Astrocyte (in vitro differentiated cells and primary cell): ENCODE data around the gene RPSA.
A peak's percentile ranks its signal among the peaks of the same experiment; 100 is the strongest.

Experiments used
- EZH2 ChIP-seq: IDR thresholded peaks from 2 replicates; pipeline ENCODE4 v1.6.1; 2012; ENCODE audit warnings: mild to moderate bottlenecking, low read length, inconsistent platforms; ENCODE audit not compliant: insufficient read depth
- TF ChIP-seq, protein P1 (sequence below): IDR thresholded peaks from 2 replicates; pipeline ENCODE4 v1.5.1; 2011; ENCODE audit warnings: low read depth, mild to moderate bottlenecking, inconsistent platforms, low read length, moderate library complexity; ENCODE audit not compliant: insufficient read depth

DNA sequence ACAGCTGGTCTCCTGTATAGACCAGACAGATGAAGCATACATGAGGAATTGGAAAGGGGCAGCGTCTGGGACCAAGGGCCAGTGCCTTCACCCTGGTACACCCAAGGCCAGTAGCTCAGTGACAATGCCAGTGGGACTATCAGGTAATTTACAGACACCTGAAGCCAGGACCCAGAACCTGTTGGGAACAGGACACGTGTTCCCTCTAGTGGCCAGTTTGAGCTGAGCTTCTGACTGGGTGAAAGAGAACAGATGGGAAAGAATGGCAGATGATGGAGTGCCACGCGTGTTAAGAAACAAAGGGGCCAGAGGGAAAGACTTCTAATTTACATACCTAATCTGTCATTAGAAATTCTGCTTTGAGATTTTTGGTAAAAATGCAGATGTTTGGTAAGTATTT, 28.4 kb upstream of the RPSA start:
- TF ChIP-seq, protein P1, sequence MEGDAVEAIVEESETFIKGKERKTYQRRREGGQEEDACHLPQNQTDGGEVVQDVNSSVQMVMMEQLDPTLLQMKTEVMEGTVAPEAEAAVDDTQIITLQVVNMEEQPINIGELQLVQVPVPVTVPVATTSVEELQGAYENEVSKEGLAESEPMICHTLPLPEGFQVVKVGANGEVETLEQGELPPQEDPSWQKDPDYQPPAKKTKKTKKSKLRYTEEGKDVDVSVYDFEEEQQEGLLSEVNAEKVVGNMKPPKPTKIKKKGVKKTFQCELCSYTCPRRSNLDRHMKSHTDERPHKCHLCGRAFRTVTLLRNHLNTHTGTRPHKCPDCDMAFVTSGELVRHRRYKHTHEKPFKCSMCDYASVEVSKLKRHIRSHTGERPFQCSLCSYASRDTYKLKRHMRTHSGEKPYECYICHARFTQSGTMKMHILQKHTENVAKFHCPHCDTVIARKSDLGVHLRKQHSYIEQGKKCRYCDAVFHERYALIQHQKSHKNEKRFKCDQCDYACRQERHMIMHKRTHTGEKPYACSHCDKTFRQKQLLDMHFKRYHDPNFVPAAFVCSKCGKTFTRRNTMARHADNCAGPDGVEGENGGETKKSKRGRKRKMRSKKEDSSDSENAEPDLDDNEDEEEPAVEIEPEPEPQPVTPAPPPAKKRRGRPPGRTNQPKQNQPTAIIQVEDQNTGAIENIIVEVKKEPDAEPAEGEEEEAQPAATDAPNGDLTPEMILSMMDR, result peak; percentile 59
- TF ChIP-seq EZH2, result no peak
